Smooth muscle cell (in vitro differentiated cells): ENCODE results near the gene SLU7. TPM values are rescaled to one million over a fixed set of nuclear protein-coding genes. Genes with fewer than 3 reads are reported as not detected.

Experiments used
- DNase-seq: peaks from one replicate; lab custom pipeline; 2025; ENCODE audit not compliant: unreplicated experiment; lab: John Stamatoyannopoulos, UW
- H2AFZ ChIP-seq: fragments of 200-600 bp; sonication (generic); 2 replicates; pipeline ENCODE4 v1.6.0; 2016; ENCODE audit warnings: antibody characterized with exemption, low read depth, mild to moderate bottlenecking
- H3F3A ChIP-seq: fragments of 200-600 bp; sonication (generic); 2 replicates; pipeline ENCODE4 v1.6.0; 2017; ENCODE audit warnings: antibody characterized with exemption, low read depth
- H3K27ac ChIP-seq: fragments of 200-600 bp; sonication (generic); 2 replicates; pipeline ENCODE4 v1.5.1; 2016; ENCODE audit warnings: low read depth, mild to moderate bottlenecking
- H3K27me3 ChIP-seq: fragments of 200-600 bp; sonication (generic); 2 replicates; pipeline ENCODE4 v1.6.1; 2016; ENCODE audit warnings: low read depth, mild to moderate bottlenecking
- H3K36me3 ChIP-seq: fragments of 200-600 bp; sonication (generic); 2 replicates; pipeline ENCODE4 v1.5.1; 2016; ENCODE audit warnings: low read depth
- H3K4me1 ChIP-seq: fragments of 200-600 bp; sonication (generic); 2 replicates; pipeline ENCODE4 v1.5.1; 2016; ENCODE audit warnings: low read depth
- H3K4me2 ChIP-seq: fragments of 200-600 bp; sonication (generic); 2 replicates; pipeline ENCODE4 v1.6.0; 2016; ENCODE audit warnings: mild to moderate bottlenecking
- H3K4me3 ChIP-seq: fragments of 200-600 bp; sonication (generic); 2 replicates; pipeline ENCODE4 v1.5.1; 2016; ENCODE audit warnings: mild to moderate bottlenecking
- H3K79me2 ChIP-seq: fragments of 200-600 bp; sonication (generic); 2 replicates; pipeline ENCODE4 v1.6.0; 2016; ENCODE audit warnings: low read depth, mild to moderate bottlenecking
- H3K9ac ChIP-seq: fragments of 200-600 bp; sonication (generic); 2 replicates; pipeline ENCODE4 v1.6.0; 2016; ENCODE audit warnings: low read depth
- H3K9me3 ChIP-seq: fragments of 200-600 bp; sonication (generic); replicated peaks from 2 replicates; pipeline ENCODE4 v1.5.1; 2016; ENCODE audit warnings: low read depth
- H4K20me1 ChIP-seq: fragments of 200-600 bp; sonication (generic); 2 replicates; pipeline ENCODE4 v1.6.0; 2016; ENCODE audit warnings: low read depth
- CTCF ChIP-seq: fragments of 200-600 bp; sonication (generic); IDR thresholded peaks from 2 replicates; pipeline ENCODE4 v1.5.1; 2017; ENCODE audit warnings: borderline replicate concordance, mild to moderate bottlenecking, antibody characterized with exemption; ENCODE audit not compliant: insufficient read depth, poor library complexity, severe bottlenecking
- WGBS: methylation state at CpG from one replicate; pipeline ENCODE4 v1.1.7; 2016; ENCODE audit warnings: low lambda C conversion rate; 5-methylcytosine and 5-hydroxymethylcytosine counted together
- polyA plus RNA-seq: library from polyadenylated mRNA; unstranded; fragments of >200 nt; fragmentation: Nextera tagmentation; extraction: Ambion mirVana; gene quantifications from 2 replicates; pipeline ENCODE4 v1.2.1, GENCODE V29; 2016
- total RNA-seq: library from RNA; depleted of rRNA; stranded (reverse); fragments of >200 nt; gene quantifications from 2 replicates; pipeline ENCODE4 v1.2.3, GENCODE V29; 2014

Gene SLU7
- total and polyA plus RNA-seq, 2 experiments from 2014 or later = 46.3 to 48.1 TPM

GRCh38 chr5:160380041-160380440, 38.8 kb downstream of the SLU7 start:
- Histone ChIP-seq H3K4me3 (no peak overlapping the region), H3K36me3 (no peaks in the 10 kb centered on the region), H3K9me3 (no peaks in the 10 kb centered on the region), H3K4me1 (no peaks in the 10 kb centered on the region), H3F3A (no peaks in the 10 kb centered on the region), H3K27me3 (peaks cover 11% of the 10 kb centered on the region), H2AFZ (no peak overlapping the region), H3K4me2 (no peak overlapping the region), H3K9ac (no peak overlapping the region), H3K79me2 (no peaks in the 10 kb centered on the region), H3K27ac (no peak overlapping the region), H4K20me1 (no peaks in the 10 kb centered on the region)
- 65% methylated on average over 2 of the region's 2 CpGs for WGBS
- TF ChIP-seq CTCF = no peak
- no peak for DNase-seq

DNA sequence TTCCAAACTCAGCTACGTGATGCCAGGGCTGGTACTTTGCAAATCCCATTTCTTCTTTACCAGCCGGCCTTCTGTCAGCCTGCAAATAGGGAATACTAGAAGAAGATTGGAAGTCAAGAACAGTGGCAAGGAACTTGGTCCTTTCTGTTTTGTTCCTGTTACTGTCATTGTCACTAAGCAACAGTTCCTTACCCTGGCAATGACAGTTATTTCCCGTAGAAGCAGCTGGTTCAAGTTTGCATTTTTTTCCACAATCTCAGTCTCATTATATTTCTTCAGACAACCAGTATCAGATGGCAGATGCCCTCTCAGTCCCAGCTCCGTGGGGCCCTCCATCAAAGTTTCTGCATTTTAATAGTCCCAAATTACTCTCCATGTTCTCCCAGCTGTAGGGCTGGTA, 39.4 kb downstream of the SLU7 start:
- Histone ChIP-seq H3K9me3 (no peaks in the 10 kb centered on the region), H3K27ac (no peak overlapping the region), H4K20me1 (no peaks in the 10 kb centered on the region), H3K79me2 (no peaks in the 10 kb centered on the region), H3K36me3 (no peaks in the 10 kb centered on the region), H3F3A (no peaks in the 10 kb centered on the region), H2AFZ (no peak overlapping the region), H3K4me2 (no peak overlapping the region), H3K9ac (no peak overlapping the region), H3K4me3 (no peak overlapping the region), H3K27me3 (peaks cover 17% of the 10 kb centered on the region), H3K4me1 (no peaks in the 10 kb centered on the region)
- no peak for DNase-seq
- no peak for TF ChIP-seq CTCF
- whole genome bisulfite sequencing = 73% methylated on average over 4 of the region's 4 CpGs

- H3K27me3 ChIP-seq = peaks cover 24% of the 10 kb centered on the region
- H3K27ac ChIP-seq = no peak overlapping the region
- no peak overlapping the region for H3K4me3 ChIP-seq
- no peak overlapping the region for H2AFZ ChIP-seq
- no peaks in the 10 kb centered on the region for H3K4me1 ChIP-seq
- H3F3A ChIP-seq = no peaks in the 10 kb centered on the region
- TF ChIP-seq CTCF = no peak
- H3K9ac ChIP-seq = no peak overlapping the region
- 57% methylated on average over 2 of the region's 2 CpGs for WGBS
- H3K36me3 ChIP-seq = no peaks in the 10 kb centered on the region
- no peaks in the 10 kb centered on the region for H3K9me3 ChIP-seq
- H3K79me2 ChIP-seq = no peaks in the 10 kb centered on the region
- no peak for DNase-seq
- no peak overlapping the region for H3K4me2 ChIP-seq
- H4K20me1 ChIP-seq = no peaks in the 10 kb centered on the region
Measured at GRCh38 chr5:160378330-160378729, 40.6 kb downstream of the SLU7 start.

DNA sequence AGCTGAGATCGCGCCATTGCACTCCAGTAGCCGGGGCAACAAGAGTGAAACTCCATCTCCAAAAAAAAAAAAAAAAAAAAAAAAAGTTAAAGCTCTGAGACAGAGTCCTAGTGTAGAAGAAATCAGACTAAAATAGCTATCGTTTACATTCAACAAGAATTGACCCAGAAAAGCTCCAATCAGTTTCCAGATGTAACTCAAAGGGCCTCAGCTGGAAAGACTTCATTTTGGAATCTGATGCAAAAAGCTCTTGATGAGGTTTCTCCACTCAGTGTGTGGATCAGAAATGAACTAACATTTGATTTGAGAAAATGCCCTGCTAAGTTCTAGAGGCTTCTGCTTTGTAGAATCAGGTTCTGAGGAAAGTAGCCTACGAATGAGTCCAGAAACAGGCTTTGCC, 41.2 kb downstream of the SLU7 start:
- Histone ChIP-seq H3F3A (no peaks in the 10 kb centered on the region), H3K4me3 (no peak overlapping the region), H4K20me1 (no peaks in the 10 kb centered on the region), H3K27ac (no peak overlapping the region), H3K9ac (no peak overlapping the region), H3K9me3 (no peaks in the 10 kb centered on the region), H3K79me2 (no peaks in the 10 kb centered on the region), H3K4me2 (no peak overlapping the region), H3K36me3 (no peaks in the 10 kb centered on the region), H2AFZ (no peak overlapping the region), H3K27me3 (peaks cover 26% of the 10 kb centered on the region), H3K4me1 (no peaks in the 10 kb centered on the region)
- WGBS = 97% methylated on average over 5 of the region's 5 CpGs
- no peak for DNase-seq
- no peak for TF ChIP-seq CTCF
